HG03196 (cell line): ENCODE results near the gene GEN1.

Experiments used
- ATAC-seq: cut with Tn5 transposase; IDR thresholded peaks from one replicate; pipeline ENCODE4 v1.9.1; 2021; ENCODE audit not compliant: unreplicated experiment

GEN1 gene, protein sequence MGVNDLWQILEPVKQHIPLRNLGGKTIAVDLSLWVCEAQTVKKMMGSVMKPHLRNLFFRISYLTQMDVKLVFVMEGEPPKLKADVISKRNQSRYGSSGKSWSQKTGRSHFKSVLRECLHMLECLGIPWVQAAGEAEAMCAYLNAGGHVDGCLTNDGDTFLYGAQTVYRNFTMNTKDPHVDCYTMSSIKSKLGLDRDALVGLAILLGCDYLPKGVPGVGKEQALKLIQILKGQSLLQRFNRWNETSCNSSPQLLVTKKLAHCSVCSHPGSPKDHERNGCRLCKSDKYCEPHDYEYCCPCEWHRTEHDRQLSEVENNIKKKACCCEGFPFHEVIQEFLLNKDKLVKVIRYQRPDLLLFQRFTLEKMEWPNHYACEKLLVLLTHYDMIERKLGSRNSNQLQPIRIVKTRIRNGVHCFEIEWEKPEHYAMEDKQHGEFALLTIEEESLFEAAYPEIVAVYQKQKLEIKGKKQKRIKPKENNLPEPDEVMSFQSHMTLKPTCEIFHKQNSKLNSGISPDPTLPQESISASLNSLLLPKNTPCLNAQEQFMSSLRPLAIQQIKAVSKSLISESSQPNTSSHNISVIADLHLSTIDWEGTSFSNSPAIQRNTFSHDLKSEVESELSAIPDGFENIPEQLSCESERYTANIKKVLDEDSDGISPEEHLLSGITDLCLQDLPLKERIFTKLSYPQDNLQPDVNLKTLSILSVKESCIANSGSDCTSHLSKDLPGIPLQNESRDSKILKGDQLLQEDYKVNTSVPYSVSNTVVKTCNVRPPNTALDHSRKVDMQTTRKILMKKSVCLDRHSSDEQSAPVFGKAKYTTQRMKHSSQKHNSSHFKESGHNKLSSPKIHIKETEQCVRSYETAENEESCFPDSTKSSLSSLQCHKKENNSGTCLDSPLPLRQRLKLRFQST

DNA sequence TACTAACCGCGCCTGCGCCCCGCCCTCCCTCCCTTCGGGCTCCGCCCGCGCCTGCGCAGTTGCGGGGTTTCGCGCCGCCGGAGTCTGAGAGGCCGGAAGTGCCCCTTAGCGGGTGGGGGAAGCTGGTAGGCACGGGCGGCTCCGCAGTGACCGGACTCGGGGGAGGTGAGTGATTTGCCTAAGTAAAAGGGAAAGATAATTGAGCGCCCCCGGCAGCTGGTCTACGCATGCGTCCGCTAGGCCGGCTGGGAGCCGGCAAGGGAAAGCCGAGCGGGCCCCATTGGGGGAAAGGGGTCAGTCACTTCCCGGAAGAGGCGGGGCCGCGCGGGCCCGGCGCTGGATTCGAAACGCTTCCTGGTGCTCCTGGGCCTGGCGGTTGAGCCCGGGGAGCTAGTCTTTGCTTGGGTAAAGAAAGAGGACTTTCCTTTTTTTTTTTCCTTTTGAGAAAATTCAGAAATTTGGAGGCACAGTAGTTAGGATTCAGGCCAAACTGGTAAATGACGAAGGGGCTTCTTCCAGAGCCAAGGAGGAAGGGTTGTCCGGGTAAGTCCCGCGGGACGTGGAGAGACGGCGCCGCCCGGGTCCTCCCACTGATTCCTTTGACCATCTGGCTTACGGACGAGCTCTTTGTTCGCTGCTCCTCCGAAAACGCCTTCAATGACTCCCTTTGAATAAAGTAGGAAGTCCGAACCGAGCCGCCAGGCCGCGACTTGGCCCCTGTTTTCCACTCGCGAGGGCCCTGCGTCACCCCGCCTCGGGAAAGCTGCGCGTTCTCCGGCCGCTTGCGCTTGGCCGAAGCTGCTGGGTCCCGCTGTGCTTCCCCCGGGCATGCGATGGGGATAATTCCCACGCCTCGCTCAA is at the start of gene GEN1, which contains the start of gene SMC6:
GEN1 (plus strand) TSS at position 336 of the 861 bp plus-strand sequence. CDS start 5,806 bp downstream, outside the sequence.
SMC6 (minus strand) TSS at position 8 of the 861 bp plus-strand sequence. CDS start 7,864 bp downstream, outside the sequence.
- ATAC-seq, result peak; percentile 69

GRCh38 chr2:17706845-17707244 is 47.1 kb upstream of the GEN1 start:
- ATAC-seq, result no peak

- ATAC-seq, result no peak
Measured at GRCh38 chr2:17708501-17708900, 45.4 kb upstream of the GEN1 start.

GRCh38 chr2:17709897-17710296 is 44.0 kb upstream of the GEN1 start:
- ATAC-seq, result no peak

- ATAC-seq, result no peak
Measured at GRCh38 chr2:17710547-17711248, 43.2 kb upstream of the GEN1 start.

GRCh38 chr2:17713291-17713690 is 40.6 kb upstream of the GEN1 start:
- ATAC-seq, result no peak

GRCh38 chr2:17717666-17718065 is 36.3 kb upstream of the GEN1 start:
- no peak for ATAC-seq

DNA sequence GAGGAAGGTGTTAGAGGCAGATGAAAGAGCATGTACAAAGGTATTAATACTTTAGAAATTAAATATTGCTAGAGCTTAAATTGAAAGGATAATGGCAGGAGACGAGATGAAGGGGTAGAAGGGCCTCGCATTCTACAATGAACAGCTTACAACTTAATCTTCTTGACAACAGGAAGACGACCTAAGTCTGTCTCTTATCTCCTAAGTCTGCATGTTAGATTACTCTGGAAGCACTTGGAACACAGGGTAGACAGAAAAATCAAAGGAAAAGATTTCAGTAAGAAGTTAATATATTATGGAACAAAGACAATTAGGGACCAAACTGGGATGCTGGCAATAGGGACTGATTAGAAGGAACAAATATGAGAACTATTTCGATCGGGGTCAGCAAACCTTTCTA is 35.2 kb upstream of the GEN1 start:
- ATAC-seq, result no peak

DNA sequence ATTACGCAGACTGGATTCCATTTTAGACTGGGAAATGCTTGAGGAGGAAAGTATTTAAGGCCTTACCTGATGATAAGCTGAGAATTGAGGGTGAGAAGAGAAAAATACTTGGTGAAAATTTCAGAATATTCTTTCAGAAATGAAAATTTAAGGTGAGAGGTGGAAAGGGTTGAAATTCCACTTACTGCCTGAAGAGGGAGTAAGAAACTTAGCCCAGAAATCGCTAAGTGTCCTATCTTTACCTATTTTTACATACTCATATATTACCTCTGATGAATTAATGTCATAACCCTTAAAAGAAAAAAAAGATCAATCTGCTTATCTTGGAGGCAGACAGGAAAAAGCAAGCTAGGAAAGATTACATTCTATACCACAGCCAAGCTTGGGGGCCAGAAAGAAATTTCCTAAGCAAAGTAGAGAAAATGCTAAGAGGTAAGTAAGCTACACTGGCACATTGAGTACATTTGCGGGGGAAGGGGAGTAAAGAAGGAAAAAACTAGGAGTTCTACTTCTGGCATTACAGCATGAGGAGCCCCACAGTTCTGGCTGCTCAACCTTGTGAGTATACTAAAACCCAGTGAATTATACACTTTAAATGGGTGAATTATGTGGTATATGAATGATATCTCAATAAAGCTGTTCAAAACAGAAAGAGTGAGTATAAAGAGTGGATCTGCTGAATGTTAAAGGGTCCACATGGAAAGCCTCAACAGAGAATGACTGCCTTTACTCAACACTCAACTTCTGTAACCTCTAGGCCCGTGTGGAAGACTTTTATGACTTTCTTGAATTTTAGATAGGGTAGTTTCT is 34.2 kb upstream of the GEN1 start:
- peak; percentile 76 for ATAC-seq

GRCh38 chr2:17728210-17728609 is 25.7 kb upstream of the GEN1 start:
- no peak for ATAC-seq

DNA sequence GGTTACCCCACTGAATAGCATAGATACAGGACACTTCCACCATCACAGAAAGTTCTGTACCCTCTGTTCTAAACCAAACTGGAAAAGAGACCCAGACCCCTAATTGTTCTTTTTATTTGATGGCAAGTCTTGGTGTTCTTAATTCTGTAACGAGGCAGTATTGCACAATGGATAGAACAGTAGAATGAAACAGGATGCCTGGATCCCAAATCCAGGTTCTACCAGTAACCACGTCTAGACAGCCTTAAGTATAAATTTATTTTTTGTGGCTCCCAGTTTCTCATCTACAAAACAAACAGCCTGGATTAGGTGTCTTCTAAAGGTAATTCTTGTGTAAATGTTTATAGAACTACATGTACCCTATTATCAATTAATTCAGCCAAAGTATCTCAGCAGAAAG is 24.1 kb upstream of the GEN1 start:
- no peak for ATAC-seq

DNA sequence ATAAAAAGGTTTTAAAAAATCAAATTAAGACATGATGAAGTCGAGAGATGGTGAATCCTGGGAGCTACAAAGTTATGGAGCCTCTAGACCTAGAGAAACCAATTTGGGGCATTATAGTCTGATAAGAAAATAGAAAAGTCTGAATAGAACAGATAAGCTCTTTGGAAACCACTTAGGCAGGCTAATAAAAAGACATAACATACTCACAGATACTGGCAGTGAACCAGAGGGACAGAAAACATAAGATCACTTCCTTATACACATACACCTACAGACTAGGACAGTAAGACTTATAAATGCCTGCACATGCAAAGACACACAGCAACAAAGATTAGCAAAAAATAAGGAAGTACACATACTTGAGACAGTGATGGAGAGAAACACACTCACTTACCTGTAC is 20.3 kb upstream of the GEN1 start:
- ATAC-seq, result no peak

DNA sequence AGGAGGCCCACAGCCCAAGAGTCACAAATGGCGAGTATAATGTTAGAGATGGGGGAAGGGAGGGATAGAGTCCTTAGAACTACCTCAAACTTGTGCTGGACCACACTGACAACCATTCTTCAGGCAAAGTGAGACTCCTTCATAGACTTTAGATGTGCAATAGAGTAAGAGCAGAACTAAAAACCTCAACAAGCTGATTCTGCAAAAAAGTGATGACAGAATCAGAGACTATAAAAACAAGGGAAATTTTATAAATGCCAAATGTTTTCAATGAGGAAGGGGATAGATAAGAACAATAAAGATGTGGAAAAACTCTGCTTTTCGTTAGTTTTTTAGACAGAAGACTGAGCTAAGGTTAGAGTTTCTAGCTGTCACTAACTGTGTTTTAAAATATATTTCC is 18.1 kb upstream of the GEN1 start:
- ATAC-seq, result no peak

DNA sequence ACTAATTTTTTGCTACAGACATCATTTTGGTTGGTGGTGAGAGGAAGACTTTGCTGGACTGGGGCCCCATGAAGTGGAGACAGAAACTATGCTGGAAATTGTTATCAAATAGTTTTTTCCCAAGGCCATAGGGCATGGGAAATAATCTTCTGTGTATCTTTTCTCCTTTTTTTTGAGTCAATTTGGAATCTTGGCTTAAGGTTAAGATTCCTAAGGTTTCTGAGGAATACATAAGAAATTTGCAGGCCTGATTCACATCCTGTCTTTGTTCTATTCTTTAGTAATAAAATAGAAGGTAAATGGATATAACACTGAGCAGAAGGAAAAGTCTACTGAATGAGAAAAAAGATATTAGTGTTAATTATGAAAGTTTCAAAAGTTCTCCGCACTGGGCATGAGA is 16.9 kb upstream of the GEN1 start:
- ATAC-seq, result no peak

GRCh38 chr2:17740203-17740602 is 13.7 kb upstream of the GEN1 start:
- ATAC-seq, result no peak

GRCh38 chr2:17747684-17748452 is 6.1 kb upstream of the GEN1 start:
- ATAC-seq, result no peak

- no peak for ATAC-seq
Measured at GRCh38 chr2:17748745-17749144, 5.2 kb upstream of the GEN1 start.

DNA sequence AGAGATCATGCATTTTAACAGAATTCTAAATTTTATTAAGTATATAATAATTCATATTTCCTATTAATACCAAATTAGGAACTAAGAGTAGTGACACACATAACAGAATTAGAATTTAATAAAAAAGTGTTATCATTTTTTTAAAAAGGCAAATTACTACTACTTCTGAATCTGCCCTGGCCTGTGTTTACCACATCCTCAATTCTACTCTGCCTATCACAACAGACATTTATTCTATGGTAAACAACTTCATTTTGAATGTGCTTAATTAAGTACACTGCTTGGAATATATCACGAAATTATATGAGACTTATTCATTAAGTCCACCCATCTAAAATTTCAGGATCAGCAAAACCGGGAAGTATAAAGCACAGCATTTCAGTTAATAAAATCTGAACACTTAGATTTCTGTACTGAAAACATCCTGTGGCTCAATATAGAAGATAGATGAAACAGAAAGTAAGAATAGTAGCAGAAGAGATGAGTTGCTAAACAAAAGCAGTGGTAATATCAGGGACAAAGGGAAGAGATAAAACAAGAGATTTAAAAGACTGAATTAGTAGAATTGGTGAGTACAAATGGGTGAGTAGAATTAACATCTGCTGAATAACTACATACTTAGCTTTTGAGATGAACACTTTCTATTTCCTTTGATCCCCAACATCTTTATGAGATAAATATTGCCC is 4.0 kb upstream of the GEN1 start:
- ATAC-seq, result no peak
